22Rv1 (cell line): Measurements from ENCODE around the gene ATF1.

Experiments used
- CTCF ChIP-seq: fragments of 450-650 bp; IDR thresholded peaks from 2 replicates; pipeline ENCODE4 v1.5.1; 2017; ENCODE audit warnings: mild to moderate bottlenecking
- ZFX ChIP-seq: fragments of 450-650 bp; IDR thresholded peaks from 2 replicates; pipeline ENCODE4 v1.6.1; 2017; ENCODE audit warnings: antibody characterized with exemption, borderline replicate concordance

- TF ChIP-seq CTCF, result no peak
- TF ChIP-seq ZFX, result no peak
These were observed 24.7 kb downstream of the ATF1 start for GRCh38 chr12:50788561-50788960.
